H9 (cell line): ENCODE results near the gene CNTD1. TPM values are rescaled to one million over a fixed set of nuclear protein-coding genes. Genes with fewer than 3 reads are reported as not detected.

ENCODE experiments used
- DNase-seq: peaks from one replicate; pipeline ENCODE4 v3.0.0-alpha.2; 2017
- H2AFZ ChIP-seq: one replicate; pipeline ENCODE4 v1.6.1; 2013; ENCODE audit warnings: mild to moderate bottlenecking, low read length, control low read depth, moderate library complexity
- H2AK5ac ChIP-seq: 2 replicates; pipeline ENCODE4 v1.6.1; 2013; ENCODE audit warnings: low read length, control low read depth, mixed read lengths; ENCODE audit not compliant: insufficient read length
- H2BK120ac ChIP-seq: one replicate; pipeline ENCODE4 v1.6.1; 2013; ENCODE audit warnings: low read depth, mild to moderate bottlenecking, low read length, control low read depth, inconsistent platforms; ENCODE audit not compliant: poor library complexity, severe bottlenecking
- H2BK12ac ChIP-seq: 2 replicates; pipeline ENCODE4 v1.6.1; 2013; ENCODE audit warnings: low read length, control low read depth, mixed read lengths, low read depth; ENCODE audit not compliant: insufficient read length
- H2BK15ac ChIP-seq: 2 replicates; pipeline ENCODE4 v1.6.1; 2013; ENCODE audit warnings: low read depth, low read length, control low read depth
- H2BK20ac ChIP-seq: one replicate; pipeline ENCODE4 v1.6.1; 2013; ENCODE audit warnings: low read depth, mild to moderate bottlenecking, low read length, control low read depth, inconsistent platforms; ENCODE audit not compliant: poor library complexity, severe bottlenecking
- H2BK5ac ChIP-seq: 2 replicates; pipeline ENCODE4 v1.6.1; 2013; ENCODE audit warnings: low read length, control low read depth, mixed read lengths; ENCODE audit not compliant: insufficient read length
- H3K14ac ChIP-seq: 2 replicates; pipeline ENCODE4 v1.6.1; 2013; ENCODE audit warnings: low read length, control low read depth; ENCODE audit not compliant: insufficient read depth
- H3K18ac ChIP-seq: 2 replicates; pipeline ENCODE4 v1.6.1; 2013; ENCODE audit warnings: low read depth, mild to moderate bottlenecking, mixed read lengths, low read length, control low read depth; ENCODE audit not compliant: insufficient read length
- H3K23ac ChIP-seq: 2 replicates; pipeline ENCODE4 v1.6.1; 2013; ENCODE audit warnings: low read length, control low read depth, mixed read lengths, low read depth; ENCODE audit not compliant: insufficient read length
- H3K23me2 ChIP-seq: 2 replicates; pipeline ENCODE4 v1.6.1; 2013; ENCODE audit warnings: low read depth, mild to moderate bottlenecking, mixed read lengths, low read length, control low read depth; ENCODE audit not compliant: insufficient read length, poor library complexity, severe bottlenecking
- H3K27ac ChIP-seq: 2 replicates; pipeline ENCODE4 v1.5.1; 2013; ENCODE audit warnings: low read length, control low read depth, mixed read lengths, low read depth; ENCODE audit not compliant: insufficient read length
- H3K27me3 ChIP-seq: 2 replicates; pipeline ENCODE4 v1.6.1; 2013; ENCODE audit warnings: low read length, control low read depth, inconsistent platforms; ENCODE audit not compliant: insufficient read depth
- H3K4ac ChIP-seq: 2 replicates; pipeline ENCODE4 v1.6.1; 2013; ENCODE audit warnings: low read depth, mild to moderate bottlenecking, control low read depth, inconsistent platforms, low read length, moderate library complexity
- H3K4me1 ChIP-seq: 2 replicates; pipeline ENCODE4 v1.6.1; 2013; ENCODE audit warnings: low read length, control low read depth, inconsistent platforms; ENCODE audit not compliant: insufficient read depth
- H3K4me2 ChIP-seq: 2 replicates; pipeline ENCODE4 v1.6.1; 2013; ENCODE audit warnings: low read length, control low read depth, mixed read lengths; ENCODE audit not compliant: insufficient read length, insufficient read depth
- H3K56ac ChIP-seq: 2 replicates; pipeline ENCODE4 v1.6.1; 2013; ENCODE audit warnings: low read depth, mild to moderate bottlenecking, mixed read lengths, low read length, control low read depth; ENCODE audit not compliant: insufficient read length
- H3K79me1 ChIP-seq: 2 replicates; pipeline ENCODE4 v1.6.1; 2013; ENCODE audit warnings: low read depth, mild to moderate bottlenecking, moderate library complexity, low read length, control low read depth, inconsistent platforms; ENCODE audit not compliant: insufficient read depth, poor library complexity, severe bottlenecking
- H3K79me2 ChIP-seq: 2 replicates; pipeline ENCODE4 v1.6.1; 2013; ENCODE audit warnings: low read length, control low read depth, inconsistent platforms; ENCODE audit not compliant: insufficient read depth
- H3K9ac ChIP-seq: 2 replicates; pipeline ENCODE4 v1.6.1; 2013; ENCODE audit warnings: low read length, control low read depth, mixed read lengths; ENCODE audit not compliant: insufficient read length; ENCODE audit errors: extremely low read depth
- H3K9me3 ChIP-seq: one replicate; pipeline ENCODE4 v1.6.1; 2013; ENCODE audit warnings: low read depth, low read length, inconsistent platforms; ENCODE audit not compliant: control insufficient read depth
- H3T11ph ChIP-seq: one replicate; pipeline ENCODE4 v1.6.1; 2013; ENCODE audit warnings: mild to moderate bottlenecking, low read length, control low read depth, inconsistent platforms
- H4K20me1 ChIP-seq: one replicate; pipeline ENCODE4 v1.6.1; 2013; ENCODE audit not compliant: control insufficient read depth, insufficient read length, insufficient read depth
- H4K5ac ChIP-seq: 2 replicates; pipeline ENCODE4 v1.6.1; 2013; ENCODE audit warnings: low read depth, mild to moderate bottlenecking, mixed read lengths, low read length, control low read depth; ENCODE audit not compliant: insufficient read length
- H4K8ac ChIP-seq: replicated peaks from 2 replicates; pipeline ENCODE4 v1.6.1; 2013; ENCODE audit warnings: low read length, control low read depth, mixed read lengths, low read depth; ENCODE audit not compliant: insufficient read length
- H4K91ac ChIP-seq: 2 replicates; pipeline ENCODE4 v1.6.1; 2013; ENCODE audit warnings: low read depth, mild to moderate bottlenecking, moderate library complexity, mixed read lengths, low read length, control low read depth; ENCODE audit not compliant: insufficient read length
- H3K27ac Mint-ChIP-seq, 3 experiments: 2 replicates in 2 of 3; 3 replicates in 1 of 3; pipeline ENCODE4 v1.8.0; 2020 to 2021; ENCODE audit warnings: mixed read lengths in 3 of 3, mild to moderate bottlenecking in 1 of 3, moderate library complexity in 1 of 3
- H3K27me3 Mint-ChIP-seq: 2 replicates; pipeline ENCODE4 v1.8.0; 2021; ENCODE audit warnings: low read depth, mild to moderate bottlenecking, moderate library complexity, mixed read lengths
- H3K36me3 Mint-ChIP-seq, 3 experiments: 2 replicates in 2 of 3; 3 replicates in 1 of 3; pipeline ENCODE4 v1.8.0; 2020 to 2021; ENCODE audit warnings: low read depth in 3 of 3, mixed read lengths in 3 of 3; ENCODE audit not compliant: insufficient read depth in 1 of 3
- H3K4me1 Mint-ChIP-seq, 2 experiments: 2 replicates each; pipeline ENCODE4 v1.8.0; 2020; ENCODE audit warnings: mixed read lengths in 2 of 2
- H3K4me3 Mint-ChIP-seq, 2 experiments: 2 replicates in 1 of 2; 3 replicates in 1 of 2; pipeline ENCODE4 v1.8.0; 2020 to 2021; ENCODE audit warnings: mild to moderate bottlenecking in 2 of 2, mixed read lengths in 2 of 2, moderate library complexity in 1 of 2
- H3K9me3 Mint-ChIP-seq, 2 experiments: 2 replicates in 1 of 2; 3 replicates in 1 of 2; pipeline ENCODE4 v1.8.0; 2020; ENCODE audit warnings: mild to moderate bottlenecking in 2 of 2, mixed read lengths in 2 of 2, moderate library complexity in 1 of 2
- CTCF ChIP-seq: fragments of 200-600 bp; sonication (generic); conservative IDR thresholded peaks from 3 replicates; pipeline ENCODE4 v1.8.0; 2021; ENCODE audit warnings: antibody characterized with exemption, mild to moderate bottlenecking
- WGBS: extraction: QIAGEN DNeasy Blood & Tissue Kit; methylation state at CpG from one replicate; pipeline ENCODE4 v1.1.7; 2013; ENCODE audit warnings: missing lambda C conversion rate, low lambda C conversion rate, mixed read lengths; ENCODE audit not compliant: insufficient read length; ENCODE audit errors: extremely low coverage; 5-methylcytosine and 5-hydroxymethylcytosine counted together
- total RNA-seq: library from RNA; stranded (reverse); gene quantifications from 2 replicates; pipeline ENCODE4 v1.2.1, GENCODE V29; 2021

The CNTD1 gene
- total RNA-seq, 1 experiment from 2014 or later: not detected

- H2BK15ac ChIP-seq: no peak overlapping the region
- Mint-ChIP-seq H3K27me3 (peaks cover 18% of the 10 kb centered on the region), H3K9me3 (no peaks in the 10 kb centered on the region), H3K36me3 (peaks cover 0 to 8% (median 7%) of the 10 kb centered on the region in 3 experiments; a peak in 5 of 7 replicates), H3K4me3 (no peak overlapping the region), H3K4me1 (no peaks in the 10 kb centered on the region), H3K27ac (no peak overlapping the region)
- no peak overlapping the region for H2BK12ac ChIP-seq
- no peaks in the 10 kb centered on the region for H3K9me3 ChIP-seq
- no peak overlapping the region for H2BK120ac ChIP-seq
- no peaks in the 10 kb centered on the region for H3K4me1 ChIP-seq
- H2BK5ac ChIP-seq: no peak overlapping the region
- H3K9ac ChIP-seq: no peak overlapping the region
- no peak overlapping the region for H2AK5ac ChIP-seq
- H3K23me2 ChIP-seq: no peaks in the 10 kb centered on the region
- H2BK20ac ChIP-seq: no peak overlapping the region
- no peak overlapping the region for H3K4me2 ChIP-seq
- H3K4ac ChIP-seq: no peak overlapping the region
- H4K20me1 ChIP-seq: no peaks in the 10 kb centered on the region
- no peaks in the 10 kb centered on the region for H3K79me1 ChIP-seq
- H3T11ph ChIP-seq: no peak overlapping the region
- H4K5ac ChIP-seq: no peak overlapping the region
- no peak overlapping the region for H4K8ac ChIP-seq
- H2AFZ ChIP-seq: no peak overlapping the region
- no peak overlapping the region for H3K27ac ChIP-seq
- H3K23ac ChIP-seq: no peak overlapping the region
- no peak for DNase-seq
- no peak overlapping the region for H3K14ac ChIP-seq
- H3K79me2 ChIP-seq: no peaks in the 10 kb centered on the region
- no peak overlapping the region for H3K56ac ChIP-seq
- no peaks in the 10 kb centered on the region for H3K27me3 ChIP-seq
- TF ChIP-seq CTCF: no peak
- no peak overlapping the region for H3K18ac ChIP-seq
- WGBS: no CpG with 5 or more reads among the region's 1 CpG
- no peak overlapping the region for H4K91ac ChIP-seq
Observed at GRCh38 chr17:42804918-42805367, 6.3 kb downstream of the CNTD1 start.
